Activated CD4-positive, alpha-beta T cell treated with anti-CD3 and anti-CD28 coated beads, Interleukin-2, amount 10 ng/mL, durations not matched to agents 7 days and 5 days (primary cell): ENCODE measurements around the gene GBP4. TPM values are rescaled to one million over a fixed set of nuclear protein-coding genes. Genes with fewer than 3 reads are reported as not detected.
"Not testable (repeated sequence)": the region's sequence is repeated elsewhere in the genome, so short reads cannot be mapped to it uniquely, and the experiment has no call there.

Experiments used
- CTCF ChIA-PET: fragments of 350-600 bp; sonication (Branson Sonifier 250); formaldehyde crosslinking; loops from one replicate; lab custom pipeline; 2021; ENCODE audit warnings: antibody characterized with exemption; lab: Charles Lee
- POLR2A ChIA-PET: fragments of 350-600 bp; sonication (Branson Sonifier 250); formaldehyde crosslinking; loops from one replicate; lab custom pipeline; 2021; ENCODE audit warnings: antibody characterized with exemption; lab: Charles Lee
- DNase-seq: peaks from one replicate; pipeline ENCODE4 v3.0.0-alpha.2; 2020
- H3K27ac Mint-ChIP-seq: one replicate; pipeline ENCODE4 v1.8.0; 2021; ENCODE audit warnings: mild to moderate bottlenecking, moderate library complexity, mixed read lengths
- H3K27me3 Mint-ChIP-seq: one replicate; pipeline ENCODE4 v1.8.0; 2021; ENCODE audit warnings: mixed read lengths
- H3K36me3 Mint-ChIP-seq: one replicate; pipeline ENCODE4 v1.8.0; 2021; ENCODE audit warnings: low read depth, mixed read lengths
- H3K4me1 Mint-ChIP-seq: one replicate; pipeline ENCODE4 v1.8.0; 2021; ENCODE audit warnings: mixed read lengths
- H3K4me3 Mint-ChIP-seq: one replicate; pipeline ENCODE4 v1.8.0; 2021; ENCODE audit warnings: mild to moderate bottlenecking, moderate library complexity, mixed read lengths
- H3K9me3 Mint-ChIP-seq: one replicate; pipeline ENCODE4 v1.8.0; 2021; ENCODE audit warnings: mixed read lengths
- total RNA-seq, 2 experiments: library from RNA; stranded (reverse); gene quantifications; one replicate each; pipeline ENCODE4 v1.2.3, GENCODE V29; 2021

Gene GBP4, protein sequence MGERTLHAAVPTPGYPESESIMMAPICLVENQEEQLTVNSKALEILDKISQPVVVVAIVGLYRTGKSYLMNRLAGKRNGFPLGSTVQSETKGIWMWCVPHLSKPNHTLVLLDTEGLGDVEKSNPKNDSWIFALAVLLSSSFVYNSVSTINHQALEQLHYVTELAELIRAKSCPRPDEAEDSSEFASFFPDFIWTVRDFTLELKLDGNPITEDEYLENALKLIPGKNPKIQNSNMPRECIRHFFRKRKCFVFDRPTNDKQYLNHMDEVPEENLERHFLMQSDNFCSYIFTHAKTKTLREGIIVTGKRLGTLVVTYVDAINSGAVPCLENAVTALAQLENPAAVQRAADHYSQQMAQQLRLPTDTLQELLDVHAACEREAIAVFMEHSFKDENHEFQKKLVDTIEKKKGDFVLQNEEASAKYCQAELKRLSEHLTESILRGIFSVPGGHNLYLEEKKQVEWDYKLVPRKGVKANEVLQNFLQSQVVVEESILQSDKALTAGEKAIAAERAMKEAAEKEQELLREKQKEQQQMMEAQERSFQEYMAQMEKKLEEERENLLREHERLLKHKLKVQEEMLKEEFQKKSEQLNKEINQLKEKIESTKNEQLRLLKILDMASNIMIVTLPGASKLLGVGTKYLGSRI
- 100 to 1,000 TPM; 120 to 129 TPM for total RNA-seq

- H3K4me3 Mint-ChIP-seq: peak within 1 kb of the TSS; percentile 90
- H3K4me1 Mint-ChIP-seq: peaks cover 69% of the 10 kb centered on the region
- H3K27me3 Mint-ChIP-seq: no peaks in the 10 kb centered on the region
- peaks cover 66% of the 10 kb centered on the region for H3K36me3 Mint-ChIP-seq
- peak within 1 kb of the TSS; percentile 95 for H3K27ac Mint-ChIP-seq
- POLR2A ChIA-PET: interaction anchor here (0.6 to 0.8 kb wide), 3 partner anchors 72 to 308 kb away, joined by 3 to 6 read pairs (median 4); no protein-coding TSS in a partner anchor
- DNase-seq: peak; percentile 60
- CTCF ChIA-PET: interaction anchor here (0.6 to 1.8 kb wide), 9 partner anchors 8 to 244 kb away, joined by 3 to 4 read pairs (median 3); no protein-coding TSS in a partner anchor
- peaks cover 6% of the 10 kb centered on the region for H3K9me3 Mint-ChIP-seq
Observed at GRCh38 chr1:89198491-89199072, at the start of gene GBP4. GBP4 (minus strand) TSS chr1:89198942; CDS start chr1:89198834, 108 bp downstream.

DNA sequence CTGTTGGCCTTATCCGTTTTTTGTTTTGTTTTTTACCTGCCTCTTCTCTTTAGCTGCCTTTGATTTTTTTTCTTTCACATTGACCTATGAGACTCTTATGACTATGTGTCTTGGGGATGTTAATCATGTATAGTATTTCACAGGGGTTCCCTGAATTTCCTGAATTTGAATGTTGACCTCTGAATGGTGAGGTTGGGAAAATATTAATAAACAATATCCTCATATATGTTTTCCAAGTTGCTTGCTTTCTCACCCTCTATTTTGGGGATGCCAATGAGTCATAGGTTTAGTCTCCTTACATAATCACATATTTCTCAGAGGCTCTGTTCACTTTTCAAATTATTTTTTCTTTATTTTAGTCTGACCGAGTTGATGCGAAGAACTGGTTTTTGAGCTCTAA, 44.3 kb upstream of the GBP4 start:
- ChIA-PET POLR2A (interaction anchor here (0.6 kb wide), 1 partner anchor 157 kb away, joined by 3 read pairs; no protein-coding TSS in a partner anchor), CTCF (interaction anchor here (1.2 to 1.7 kb wide), 2 partner anchors 8 to 27 kb away, joined by 3 to 4 read pairs; no protein-coding TSS in a partner anchor)
- Mint-ChIP-seq H3K27me3 (no peaks in the 10 kb centered on the region), H3K4me1 (peaks cover 22% of the 10 kb centered on the region), H3K9me3 (peaks cover 64% of the 10 kb centered on the region), H3K36me3 (peaks cover 82% of the 10 kb centered on the region), H3K4me3 (no peak overlapping the region), H3K27ac (no peak overlapping the region)
- DNase-seq: no peak

- Mint-ChIP-seq H3K36me3 (peaks cover 29% of the 10 kb centered on the region), H3K27me3 (no peaks in the 10 kb centered on the region), H3K4me1 (no peaks in the 10 kb centered on the region), H3K9me3 (peaks cover 52% of the 10 kb centered on the region), H3K4me3 (no peak overlapping the region), H3K27ac (no peak overlapping the region)
- DNase-seq: no peak
- ChIA-PET POLR2A (no interaction called here), CTCF (interaction anchor here (1.0 kb wide), 1 partner anchor 47 kb away, joined by 3 read pairs; no protein-coding TSS in a partner anchor)
Observed at GRCh38 chr1:89221341-89221740, 22.6 kb upstream of the GBP4 start.

DNA sequence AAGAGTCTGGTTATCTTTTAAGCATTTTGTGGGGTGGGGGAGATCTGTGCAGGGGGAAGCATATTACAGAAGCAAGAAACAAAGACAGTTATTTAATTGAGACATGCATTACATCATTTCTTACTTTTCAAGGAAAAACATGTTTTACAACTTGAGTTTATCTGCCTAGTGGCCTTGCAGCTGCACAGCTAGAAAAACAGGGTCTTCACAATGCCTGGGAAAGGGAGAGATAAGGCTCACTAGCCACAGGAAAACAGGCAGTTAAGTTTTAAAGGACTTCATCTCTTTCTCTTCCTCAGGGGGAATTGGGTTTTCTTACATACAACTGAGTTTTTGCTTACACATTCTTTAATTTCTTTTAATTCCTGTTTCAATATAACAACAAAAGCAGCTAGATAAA, 21.1 kb upstream of the GBP4 start:
- H3K4me1 Mint-ChIP-seq, H3K27ac Mint-ChIP-seq, H3K4me3 Mint-ChIP-seq, POLR2A ChIA-PET, H3K27me3 Mint-ChIP-seq, DNase-seq: not testable (repeated sequence)
- peaks cover 26% of the 10 kb centered on the region for H3K36me3 Mint-ChIP-seq
- peaks cover 44% of the 10 kb centered on the region for H3K9me3 Mint-ChIP-seq
- CTCF ChIA-PET: interaction anchor here (1.2 to 1.5 kb wide), 2 partner anchors 11 to 15 kb away, joined by 3 to 4 read pairs; no protein-coding TSS in a partner anchor

DNA sequence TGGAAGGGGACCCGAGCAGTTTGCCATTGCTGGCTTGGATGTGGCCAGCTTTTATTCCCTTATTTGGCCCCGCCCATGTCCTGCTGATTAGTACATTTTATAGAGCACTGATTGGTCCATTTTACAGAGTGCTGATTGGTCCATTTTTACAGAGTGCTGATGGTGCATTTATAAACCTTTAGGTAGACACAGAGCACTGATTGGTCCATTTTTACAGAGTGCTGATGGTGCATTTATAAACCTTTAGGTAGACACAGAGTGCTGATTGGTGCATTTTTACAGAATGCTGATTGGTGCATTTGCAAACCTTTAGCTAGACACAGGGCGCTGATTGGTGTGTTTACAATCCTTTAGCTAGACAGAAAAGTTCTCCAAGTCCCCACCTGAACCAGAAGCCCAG, 20.2 kb upstream of the GBP4 start:
- Mint-ChIP-seq H3K36me3 (peaks cover 27% of the 10 kb centered on the region), H3K9me3 (peaks cover 43% of the 10 kb centered on the region)
- H3K4me1 Mint-ChIP-seq, H3K27me3 Mint-ChIP-seq, H3K27ac Mint-ChIP-seq, DNase-seq, H3K4me3 Mint-ChIP-seq, POLR2A ChIA-PET: not testable (repeated sequence)
- CTCF ChIA-PET: interaction anchor here (1.2 to 1.9 kb wide), 2 partner anchors 11 to 12 kb away, joined by 3 to 5 read pairs; no protein-coding TSS in a partner anchor

DNA sequence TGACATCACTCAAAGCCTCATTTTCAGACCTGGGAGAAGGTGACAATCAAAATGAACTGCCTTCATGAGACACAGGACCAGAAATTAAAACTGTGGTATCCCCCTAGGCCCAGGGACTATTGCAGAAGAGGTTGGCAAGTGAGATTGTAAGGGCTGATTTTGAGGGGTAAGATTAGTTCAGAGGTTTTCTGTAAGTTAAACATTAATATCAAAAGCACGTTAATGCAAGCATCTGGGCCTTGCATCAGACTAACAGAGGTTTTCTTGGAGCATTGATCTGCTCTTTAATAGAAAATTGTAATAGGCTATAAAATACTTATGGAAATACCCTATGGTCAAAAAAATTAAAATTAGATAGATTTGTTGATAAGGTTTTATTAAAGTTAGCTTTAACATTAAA, 14.6 kb upstream of the GBP4 start:
- ChIA-PET POLR2A (no interaction called here), CTCF (interaction anchor here (0.8 kb wide), 1 partner anchor 145 kb away, joined by 3 read pairs; no protein-coding TSS in a partner anchor)
- peaks cover 29% of the 10 kb centered on the region for H3K36me3 Mint-ChIP-seq

DNA sequence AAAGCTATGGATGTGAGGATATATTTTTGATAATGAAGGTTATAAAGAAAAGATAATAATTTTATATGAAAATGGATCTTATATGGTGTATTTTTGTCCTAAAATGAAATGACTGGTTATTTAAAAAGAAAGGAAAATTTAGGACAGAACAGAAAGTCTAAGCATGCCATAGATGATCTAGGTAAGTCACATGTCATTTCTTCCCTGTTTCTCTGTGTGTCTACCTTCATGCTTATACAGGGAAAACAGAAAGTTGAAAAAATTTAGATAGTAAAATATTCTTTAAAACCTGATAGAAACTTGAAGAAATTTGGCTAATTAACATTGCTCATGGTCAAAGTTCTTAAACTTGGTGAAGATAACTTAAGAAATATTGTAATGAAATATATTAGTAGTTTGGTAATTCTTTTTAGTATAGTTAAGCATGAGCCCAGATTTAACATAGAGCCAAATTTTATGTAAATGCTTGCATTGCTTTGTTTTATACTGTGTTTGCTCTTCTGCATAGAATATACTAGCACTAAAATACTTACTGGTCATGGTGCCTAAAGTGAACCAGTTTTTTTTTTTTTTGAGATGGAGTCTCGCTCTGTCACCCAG, 12.4 kb upstream of the GBP4 start:
- ChIA-PET POLR2A (no interaction called here), CTCF (no interaction called here)
- peaks cover 3% of the 10 kb centered on the region for H3K4me1 Mint-ChIP-seq
- no peak overlapping the region for H3K27ac Mint-ChIP-seq
- no peak overlapping the region for H3K4me3 Mint-ChIP-seq
- H3K36me3 Mint-ChIP-seq: peaks cover 17% of the 10 kb centered on the region
- DNase-seq: no peak
- peaks cover under 1% of the 10 kb centered on the region for H3K27me3 Mint-ChIP-seq
- H3K9me3 Mint-ChIP-seq: peaks cover 45% of the 10 kb centered on the region

More for the DNA sequence above, 14.6 kb upstream of the GBP4 start:
- peaks cover 1% of the 10 kb centered on the region for H3K27me3 Mint-ChIP-seq
- no peak overlapping the region for H3K4me3 Mint-ChIP-seq
- peaks cover 46% of the 10 kb centered on the region for H3K9me3 Mint-ChIP-seq
- H3K4me1 Mint-ChIP-seq: no peaks in the 10 kb centered on the region
- no peak overlapping the region for H3K27ac Mint-ChIP-seq
- no peak for DNase-seq

DNA sequence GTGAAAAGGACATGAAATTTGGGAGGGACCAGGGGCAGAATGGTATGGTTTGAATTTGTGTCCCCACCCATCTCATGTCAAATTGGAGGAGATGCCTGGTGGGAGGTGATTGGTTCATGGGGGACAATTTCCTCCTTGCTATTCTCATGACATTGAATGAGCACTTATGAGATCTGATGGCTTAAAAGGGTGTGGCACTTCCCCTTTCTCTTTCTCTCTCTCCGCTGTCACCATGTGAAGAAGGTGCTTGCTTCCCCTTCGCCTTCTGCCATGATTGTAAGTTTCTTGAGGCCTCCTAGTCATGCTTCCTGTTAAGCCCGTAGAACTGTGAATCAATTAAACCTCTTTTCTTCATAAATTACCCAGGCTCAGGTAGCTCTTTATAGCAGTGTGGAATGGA, 7.6 kb upstream of the GBP4 start:
- H3K36me3 Mint-ChIP-seq: peaks cover 46% of the 10 kb centered on the region
- no peak overlapping the region for H3K4me3 Mint-ChIP-seq
- H3K9me3 Mint-ChIP-seq: peaks cover 47% of the 10 kb centered on the region
- ChIA-PET CTCF (interaction anchor here (1.4 kb wide), 1 partner anchor 8 kb away, joined by 4 read pairs; the partner anchor contains the start of gene GBP4), POLR2A (no interaction called here)
- no peak for DNase-seq
- no peaks in the 10 kb centered on the region for H3K27me3 Mint-ChIP-seq
- peaks cover 16% of the 10 kb centered on the region for H3K4me1 Mint-ChIP-seq
- no peak overlapping the region for H3K27ac Mint-ChIP-seq

GRCh38 chr1:89203166-89203565, 4.4 kb upstream of the GBP4 start:
- CTCF ChIA-PET: interaction anchor here (1.2 kb wide), 1 partner anchor 34 kb away, joined by 4 read pairs; no protein-coding TSS in a partner anchor
- H3K9me3 Mint-ChIP-seq: peaks cover 28% of the 10 kb centered on the region
- no peak overlapping the region for H3K27ac Mint-ChIP-seq
- no peak for DNase-seq
- no peaks in the 10 kb centered on the region for H3K27me3 Mint-ChIP-seq
- peaks cover 52% of the 10 kb centered on the region for H3K36me3 Mint-ChIP-seq
- POLR2A ChIA-PET: no interaction called here
- no peak overlapping the region for H3K4me3 Mint-ChIP-seq
- peaks cover 34% of the 10 kb centered on the region for H3K4me1 Mint-ChIP-seq

- ChIA-PET POLR2A (no interaction called here), CTCF (interaction anchor here (1.3 kb wide), 1 partner anchor 77 kb away, joined by 3 read pairs; no protein-coding TSS in a partner anchor)
- Mint-ChIP-seq H3K4me3 (peak overlapping the region; percentile 90), H3K36me3 (peaks cover 65% of the 10 kb centered on the region), H3K4me1 (peaks cover 46% of the 10 kb centered on the region), H3K9me3 (peaks cover 16% of the 10 kb centered on the region), H3K27me3 (no peaks in the 10 kb centered on the region), H3K27ac (peak overlapping the region; percentile 95)
- DNase-seq: no peak
Observed at GRCh38 chr1:89201106-89201794, 2.5 kb upstream of the GBP4 start.

- POLR2A ChIA-PET: interaction anchor here (0.6 to 1.0 kb wide), 2 partner anchors 74 to 157 kb away, joined by 4 read pairs; no protein-coding TSS in a partner anchor
- Mint-ChIP-seq H3K27ac (peak overlapping the region; percentile 95), H3K36me3 (peaks cover 69% of the 10 kb centered on the region), H3K4me3 (peak overlapping the region; percentile 90), H3K9me3 (peaks cover 15% of the 10 kb centered on the region), H3K27me3 (no peaks in the 10 kb centered on the region), H3K4me1 (peaks cover 51% of the 10 kb centered on the region)
- DNase-seq: no peak
- CTCF ChIA-PET: interaction anchor here (1.1 kb wide), 1 partner anchor 161 kb away, joined by 3 read pairs; no protein-coding TSS in a partner anchor
Observed at GRCh38 chr1:89200663-89201062, 1.9 kb upstream of the GBP4 start.
